ENCODE measurements around the gene G6PD. TPM values are rescaled to one million over a fixed set of nuclear protein-coding genes. Genes with fewer than 3 reads are reported as not detected.

The G6PD gene
- total and polyA plus RNA-seq, 2 of the 4 experiments (the other 2 are of a cell fraction) = 77.1 to 213 TPM

GRCh38 chrX:154595559-154596249, 49.1 kb upstream of the G6PD start:
- ChIA-PET POLR2A (ENCODE audit: unreplicated experiment) (no interaction called here), CTCF (no interaction called here)
- in situ Hi-C loops (cut with MboI; ENCODE audit: low sequenced_read_pairs) (loop anchor here (25.0 kb wide), 1 partner anchor 142 kb away; no protein-coding TSS in a partner anchor), intact Hi-C loops (cut with micrococcal nuclease) (no loop called here), dilution Hi-C loops (cut with HindIII; ENCODE audit: low sequenced_read_pairs, unreplicated experiment) (no loop called here)
- H2BK5ac ChIP-seq (ENCODE audit: low read depth, low read length, poor library complexity, severe bottlenecking) = no peak overlapping the region
- no peaks in the 10 kb centered on the region for H3K79me1 ChIP-seq (ENCODE audit: low read depth in 1 of 2, low read length in 2 of 2)
- WGBS, 2 experiments (ENCODE audit: extremely low coverage in 2 of 2, insufficient read length in 1 of 2) = no CpG with 5 or more reads among the region's 2 CpGs
- H2AK5ac ChIP-seq (ENCODE audit: low read depth, low read length) = no peak overlapping the region
- BruUV-seq (replicated peaks) = no TSS peak
- peaks cover 20% of the 10 kb centered on the region for H3K27me3 ChIP-seq (ENCODE audit: control insufficient read depth, insufficient read depth, low read length)
- H3K4ac ChIP-seq (ENCODE audit: low read depth, low read length) = no peak overlapping the region
- TF ChIP-seq CEBPB (IDR thresholded peaks at IDR 0.05; ENCODE audit: low read depth, low read length) (peak; percentile 8; the same call in 1 of the 2 replicates), RFX5 (IDR thresholded peaks at IDR 0.05; ENCODE audit: low read depth, low read length) (no peak), MAFK (IDR thresholded peaks at IDR 0.05; ENCODE audit: low read depth, low read length) (no peak), MXI1 (IDR thresholded peaks at IDR 0.05; ENCODE audit: borderline replicate concordance, low read depth, low read length) (no peak)
- ATAC-seq (ENCODE audit: low read depth) (peak; percentile 33; the same call in 1 of the 2 replicates), DNase-seq (no peak)
- no peak overlapping the region for H3K4me3 ChIP-seq (ENCODE audit: insufficient read depth, low read depth, low read length)
- no peaks in the 10 kb centered on the region for H3K9me1 ChIP-seq (ENCODE audit: insufficient read depth, low read length)
- H2BK120ac ChIP-seq (ENCODE audit: low read depth, low read length) = no peak overlapping the region
- no peaks in the 10 kb centered on the region for H3K36me3 ChIP-seq (ENCODE audit: control insufficient read depth, insufficient read depth, low read length)
- no peak overlapping the region for H2AK9ac ChIP-seq (replicated peaks; ENCODE audit: low read depth, low read length, poor library complexity)
- H3K14ac ChIP-seq (replicated peaks; ENCODE audit: low read depth, low read length) = no peak overlapping the region
- H3K27ac ChIP-seq (ENCODE audit: insufficient read depth, low read length) = no peak overlapping the region
- no peak overlapping the region for H3K23ac ChIP-seq (ENCODE audit: low read depth, low read length)
- no peak overlapping the region for H3K56ac ChIP-seq (ENCODE audit: extremely low read depth, insufficient read depth, low read length)
- no peak overlapping the region for H3K4me2 ChIP-seq (ENCODE audit: low read depth, low read length)
- H4K5ac ChIP-seq (ENCODE audit: low read depth, low read length) = no peak overlapping the region
- H3K9ac ChIP-seq (ENCODE audit: low read depth, low read length) = no peak overlapping the region
- no peaks in the 10 kb centered on the region; the same call in 1 of the 2 replicates for H3K4me1 ChIP-seq (ENCODE audit: control insufficient read depth, insufficient read depth, low read length)
- no peak overlapping the region for H4K8ac ChIP-seq (ENCODE audit: low read depth in 2 of 2, low read length in 2 of 2)
- no peak overlapping the region for H2BK20ac ChIP-seq (ENCODE audit: low read depth, low read length)
- H3K18ac ChIP-seq (ENCODE audit: low read depth, low read length) = no peak overlapping the region
- H3K9me3 ChIP-seq (ENCODE audit: control insufficient read depth, insufficient read depth, low read length) = peaks cover 11% of the 10 kb centered on the region
- H2AFZ ChIP-seq (replicated peaks; ENCODE audit: low read length, poor library complexity) = no peak overlapping the region
- H4K20me1 ChIP-seq (ENCODE audit: insufficient read depth, low read length) = no peaks in the 10 kb centered on the region
- H2BK15ac ChIP-seq (ENCODE audit: low read depth, low read length) = no peak overlapping the region
- H4K91ac ChIP-seq (ENCODE audit: insufficient read depth, low read depth, low read length) = no peak overlapping the region
